ENCODE data around the gene PRKG2.
"Not testable (repeated sequence)": the region's sequence is repeated elsewhere in the genome, so short reads cannot be mapped to it uniquely, and the experiment has no call there.

Gene PRKG2

GRCh38 chr4:81235982-81236749 lies 21.1 kb upstream of the PRKG2 start:
- ChIA-PET CTCF (no interaction called here), POLR2A (no interaction called here)
- H3K4me3 ChIP-seq (ENCODE audit: low read depth, low read length), result no peak overlapping the region
- no peak for TF ChIP-seq CTCF (IDR thresholded peaks at IDR 0.05; ENCODE audit: insufficient read depth, low read length, missing control alignments)
- DNase-seq (ENCODE audit: low read depth, low spot score), result no peak

- POLR2A ChIA-PET, result no interaction called here
- no peak for TF ChIP-seq CTCF (IDR thresholded peaks at IDR 0.05; ENCODE audit: insufficient read depth, low read length, missing control alignments)
- DNase-seq (ENCODE audit: low read depth, low spot score), result no peak
- CTCF ChIA-PET, result no interaction called here
- no peak overlapping the region for H3K4me3 ChIP-seq (ENCODE audit: low read depth, low read length)
Measured at GRCh38 chr4:81227968-81228367, 12.9 kb upstream of the PRKG2 start.

- no peak overlapping the region for H3K4me3 ChIP-seq (ENCODE audit: low read depth, low read length)
- TF ChIP-seq CTCF (IDR thresholded peaks at IDR 0.05; ENCODE audit: insufficient read depth, low read length, missing control alignments), result no peak
- CTCF ChIA-PET, result no interaction called here
- DNase-seq (ENCODE audit: low read depth, low spot score), result no peak
- POLR2A ChIA-PET, result no interaction called here
Measured at GRCh38 chr4:81227138-81227537, 12.1 kb upstream of the PRKG2 start.

- ChIA-PET CTCF (no interaction called here), POLR2A (no interaction called here)
- DNase-seq (ENCODE audit: low read depth, low spot score), result no peak
- no peak overlapping the region for H3K4me3 ChIP-seq (ENCODE audit: low read depth, low read length)
- no peak for TF ChIP-seq CTCF (IDR thresholded peaks at IDR 0.05; ENCODE audit: insufficient read depth, low read length, missing control alignments)
Measured at GRCh38 chr4:81225252-81225651, 10.2 kb upstream of the PRKG2 start.

- CTCF ChIA-PET; H3K4me3 ChIP-seq (ENCODE audit: low read depth, low read length); DNase-seq (ENCODE audit: low read depth, low spot score); POLR2A ChIA-PET: not testable (repeated sequence)
Measured at GRCh38 chr4:81222082-81222472, 7.1 kb upstream of the PRKG2 start.

- CTCF ChIA-PET, result no interaction called here
- POLR2A ChIA-PET, result no interaction called here
- no peak for DNase-seq (ENCODE audit: low read depth, low spot score)
- no peak for TF ChIP-seq CTCF (IDR thresholded peaks at IDR 0.05; ENCODE audit: insufficient read depth, low read length, missing control alignments)
- no peak overlapping the region for H3K4me3 ChIP-seq (ENCODE audit: low read depth, low read length)
Measured at GRCh38 chr4:81221303-81222081, 6.5 kb upstream of the PRKG2 start.
